ENCODE results near the gene UPK2. TPM values are rescaled to one million over a fixed set of nuclear protein-coding genes. Genes with fewer than 3 reads are reported as not detected.

Gene UPK2
- polyA plus RNA-seq, 1 donor (not counting 4 experiments of a cell fraction or from before 2014, with no cell fraction given) = 0.20 TPM

GRCh38 chr11:118973985-118974384 is 17.9 kb downstream of the UPK2 start:
- Histone ChIP-seq H3K9ac (ENCODE audit: control insufficient read depth, extremely low read depth, insufficient read depth, low read length) (no peak overlapping the region), H3K4me3 (ENCODE audit: control insufficient read depth in 2 of 3, extremely low read depth in 1 of 3, insufficient read depth in 2 of 3, low read depth in 1 of 3, low read length in 3 of 3) (no peak overlapping the region), H3K27ac (ENCODE audit: control insufficient read depth, insufficient read depth, low read length) (no peak overlapping the region), H3K79me2 (ENCODE audit: control insufficient read depth, insufficient read depth, low read length) (no peaks in the 10 kb centered on the region), H2AFZ (ENCODE audit: control insufficient read depth, low read length) (no peak overlapping the region), H3K4me2 (ENCODE audit: control insufficient read depth, extremely low read depth, insufficient read depth, low read depth, low read length) (no peak overlapping the region), H3K4me1 (ENCODE audit: control insufficient read depth, extremely low read depth, insufficient read depth, low read length) (no peaks in the 10 kb centered on the region), H3K36me3 (ENCODE audit: control insufficient read depth in 2 of 2, extremely low read depth in 1 of 2, insufficient read depth in 2 of 2, low read length in 2 of 2) (no peaks in the 10 kb centered on the region), H4K20me1 (ENCODE audit: control insufficient read depth, extremely low read depth, insufficient read depth, low read length) (no peaks in the 10 kb centered on the region), H3K27me3 (ENCODE audit: control insufficient read depth, extremely low read depth, insufficient read depth, low read length) (no peaks in the 10 kb centered on the region), H3K9me1 (ENCODE audit: control insufficient read depth, extremely low read depth, insufficient read depth, low read length) (no peaks in the 10 kb centered on the region), H3K9me3 (ENCODE audit: control insufficient read depth, low read depth, low read length) (no peaks in the 10 kb centered on the region)
- TF ChIP-seq CTCF (optimal IDR thresholded peaks at IDR 0.05 in 1 of 3, IDR thresholded peaks at IDR 0.05 in 1 of 3, conservative IDR thresholded peaks at IDR 0.05 in 1 of 3; ENCODE audit: extremely low read depth in 1 of 3, insufficient read depth in 2 of 3, low read length in 3 of 3) (no peak), EZH2 (IDR thresholded peaks at IDR 0.05; ENCODE audit: low read length) (no peak)
- FAIRE-seq (no peak), DNase-seq (ENCODE audit: low read depth, low spot score) (no peak)
- dilution Hi-C loops (cut with MboI; ENCODE audit: extremely low pct_ligation_motif_present, low sequenced_read_pairs) = no loop called here

GRCh38 chr11:118975771-118976709 is 19.9 kb downstream of the UPK2 start:
- no peak for FAIRE-seq
- no peak overlapping the region for H3K9ac ChIP-seq (ENCODE audit: control insufficient read depth, extremely low read depth, insufficient read depth, low read length)

More at GRCh38 chr11:118975771-118976709, 19.9 kb downstream of the UPK2 start:
- Histone ChIP-seq H3K36me3 (ENCODE audit: control insufficient read depth in 2 of 2, extremely low read depth in 1 of 2, insufficient read depth in 2 of 2, low read length in 2 of 2) (no peaks in the 10 kb centered on the region), H4K20me1 (ENCODE audit: control insufficient read depth, extremely low read depth, insufficient read depth, low read length) (no peaks in the 10 kb centered on the region), H3K27me3 (ENCODE audit: control insufficient read depth, extremely low read depth, insufficient read depth, low read length) (no peaks in the 10 kb centered on the region), H2AFZ (ENCODE audit: control insufficient read depth, low read length) (no peak overlapping the region), H3K4me1 (ENCODE audit: control insufficient read depth, extremely low read depth, insufficient read depth, low read length) (no peaks in the 10 kb centered on the region), H3K27ac (ENCODE audit: control insufficient read depth, insufficient read depth, low read length) (no peak overlapping the region), H3K9me3 (ENCODE audit: control insufficient read depth, low read depth, low read length) (no peaks in the 10 kb centered on the region), H3K79me2 (ENCODE audit: control insufficient read depth, insufficient read depth, low read length) (no peaks in the 10 kb centered on the region), H3K4me3 (ENCODE audit: control insufficient read depth in 2 of 3, extremely low read depth in 1 of 3, insufficient read depth in 2 of 3, low read depth in 1 of 3, low read length in 3 of 3) (no peak overlapping the region), H3K9me1 (ENCODE audit: control insufficient read depth, extremely low read depth, insufficient read depth, low read length) (no peaks in the 10 kb centered on the region), H3K4me2 (ENCODE audit: control insufficient read depth, extremely low read depth, insufficient read depth, low read depth, low read length) (no peak overlapping the region)
- DNase-seq (ENCODE audit: low read depth, low spot score) = no peak
- dilution Hi-C loops (cut with MboI; ENCODE audit: extremely low pct_ligation_motif_present, low sequenced_read_pairs) = no loop called here
- TF ChIP-seq EZH2 (IDR thresholded peaks at IDR 0.05; ENCODE audit: low read length) (no peak), CTCF (optimal IDR thresholded peaks at IDR 0.05 in 1 of 3, IDR thresholded peaks at IDR 0.05 in 1 of 3, conservative IDR thresholded peaks at IDR 0.05 in 1 of 3; ENCODE audit: extremely low read depth in 1 of 3, insufficient read depth in 2 of 3, low read length in 3 of 3) (no peak)
